Glomerular endothelial cell (primary cell): ENCODE results near the gene NAA38. TPM values are rescaled to one million over a fixed set of nuclear protein-coding genes. Genes with fewer than 3 reads are reported as not detected.
"Not testable (repeated sequence)": the region's sequence is repeated elsewhere in the genome, so short reads cannot be mapped to it uniquely, and the experiment has no call there.

ENCODE experiments used
- DNase-seq: peaks from one replicate; pipeline ENCODE4 v3.0.0-alpha.2; 2011; ENCODE audit warnings: low read depth, low spot score; ENCODE audit errors: extremely low read depth
- total RNA-seq: library from RNA; depleted of rRNA; stranded (reverse); fragments of >200 nt; gene quantifications from 2 replicates; pipeline ENCODE4 v1.2.3, GENCODE V29; 2015

Gene NAA38
- total RNA-seq, 1 donor from 2014 or later: 138 TPM

- no peak for DNase-seq
These were observed 24.7 kb upstream of the NAA38 start for GRCh38 chr17:7882068-7882467.

GRCh38 chr17:7881276-7882054 is 24.1 kb upstream of the NAA38 start:
- DNase-seq: no peak

GRCh38 chr17:7880076-7880868 is 22.9 kb upstream of the NAA38 start:
- no peak for DNase-seq

GRCh38 chr17:7878234-7878633 is 20.9 kb upstream of the NAA38 start:
- no peak for DNase-seq

- no peak for DNase-seq
These were observed 18.5 kb upstream of the NAA38 start for GRCh38 chr17:7875804-7876370.

GRCh38 chr17:7873051-7873450 is 15.7 kb upstream of the NAA38 start:
- no peak for DNase-seq

GRCh38 chr17:7867881-7868329 is 10.5 kb upstream of the NAA38 start:
- DNase-seq: no peak

- no peak for DNase-seq
These were observed 7.8 kb upstream of the NAA38 start for GRCh38 chr17:7864995-7865650.

- not testable (repeated sequence) for DNase-seq
These were observed 7.0 kb upstream of the NAA38 start for GRCh38 chr17:7864384-7864783.

- no peak for DNase-seq
These were observed 5.5 kb upstream of the NAA38 start for GRCh38 chr17:7862692-7863437.

GRCh38 chr17:7859028-7859427 is 1.7 kb upstream of the NAA38 start:
- DNase-seq: no peak

- no peak for DNase-seq
These were observed 1.1 kb upstream of the NAA38 start for GRCh38 chr17:7858522-7858810.

GRCh38 chr17:7857713-7858521 is 558 bp upstream of the NAA38 start, which contains the start of gene CYB5D1:
CYB5D1 (plus strand) TSS chr17:7858003; CDS start chr17:7858135, 132 bp downstream.
- DNase-seq: no peak

- no peak for DNase-seq
These were observed 1.1 kb downstream of the NAA38 start for GRCh38 chr17:7856011-7856810.

GRCh38 chr17:7855660-7856010 is 1.7 kb downstream of the NAA38 start:
- no peak for DNase-seq

- no peak for DNase-seq
These were observed 2.3 kb downstream of the NAA38 start, which contains the start of gene TMEM88 for GRCh38 chr17:7854851-7855659. TMEM88 (plus strand) TSS chr17:7855066; CDS start chr17:7855075, 9 bp downstream.

- DNase-seq: no peak
These were observed 3.1 kb downstream of the NAA38 start for GRCh38 chr17:7854078-7854777.

- DNase-seq: no peak
These were observed 3.7 kb downstream of the NAA38 start for GRCh38 chr17:7853691-7854038.
